ES-I3 (cell line): ENCODE results near the gene NGFR.
"Not testable (repeated sequence)": the region's sequence is repeated elsewhere in the genome, so short reads cannot be mapped to it uniquely, and the experiment has no call there.

Experiments used
- H3K36me3 ChIP-seq: 2 replicates; pipeline ENCODE4 v1.6.1; 2013; ENCODE audit warnings: mild to moderate bottlenecking, low read length, control low read depth, moderate library complexity; ENCODE audit not compliant: insufficient read depth
- H3K4me1 ChIP-seq: 2 replicates; pipeline ENCODE4 v1.6.1; 2013; ENCODE audit warnings: mild to moderate bottlenecking, control low read depth, low read length; ENCODE audit not compliant: insufficient read depth
- H3K9ac ChIP-seq: 2 replicates; pipeline ENCODE4 v1.6.1; 2013; ENCODE audit warnings: low read depth, mild to moderate bottlenecking, low read length, moderate library complexity
- H3K9me3 ChIP-seq: 2 replicates; pipeline ENCODE4 v1.6.1; 2013; ENCODE audit warnings: mild to moderate bottlenecking, low read length, moderate library complexity; ENCODE audit not compliant: control insufficient read depth, insufficient read depth

The NGFR gene

DNA sequence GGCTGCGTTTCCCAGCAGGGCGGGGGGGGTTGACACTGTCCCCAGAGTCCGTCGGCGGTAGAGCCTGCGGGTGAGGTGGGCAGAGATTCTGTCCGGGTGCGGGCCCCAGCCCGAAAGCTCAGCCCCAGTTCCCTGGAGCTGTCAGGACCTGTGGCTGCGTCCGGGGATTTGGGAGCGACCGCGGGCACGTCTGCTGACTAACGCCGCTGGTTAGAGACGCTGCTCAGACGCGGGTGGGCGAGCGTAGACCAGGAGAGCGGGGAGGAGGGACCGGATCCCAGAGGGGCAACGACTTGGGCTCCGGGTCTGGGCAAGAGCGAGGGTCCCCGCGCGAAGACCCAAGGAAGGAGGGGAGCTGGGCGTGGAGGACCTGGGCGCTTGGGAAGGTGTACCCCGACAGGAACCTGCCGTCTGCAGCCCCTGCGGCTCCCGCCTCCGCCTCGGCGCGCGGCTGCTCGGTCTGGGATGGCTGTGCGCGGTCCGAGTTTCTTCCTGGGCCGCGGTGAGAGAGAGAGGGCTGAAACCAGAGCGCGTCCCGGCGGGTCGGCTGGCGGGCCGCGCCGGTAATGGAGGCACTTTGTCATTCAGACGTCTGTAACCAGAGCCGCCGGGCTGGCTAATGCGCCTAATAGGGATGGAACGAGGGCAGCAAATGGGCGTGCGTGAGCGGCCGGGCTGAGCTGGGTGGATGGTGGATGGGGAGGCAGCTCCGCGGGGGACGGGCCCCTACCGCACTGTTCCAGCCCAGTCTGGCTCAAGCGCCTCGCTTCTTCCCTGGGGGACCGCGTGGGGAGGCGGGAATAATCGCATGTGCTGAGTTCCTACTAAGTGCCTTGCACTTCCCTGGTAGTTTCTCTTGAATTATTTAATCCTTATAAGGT, 2.3 kb downstream of the NGFR start:
- Histone ChIP-seq H3K9ac (peak overlapping the region; percentile 85), H3K9me3 (no peaks in the 10 kb centered on the region)

DNA sequence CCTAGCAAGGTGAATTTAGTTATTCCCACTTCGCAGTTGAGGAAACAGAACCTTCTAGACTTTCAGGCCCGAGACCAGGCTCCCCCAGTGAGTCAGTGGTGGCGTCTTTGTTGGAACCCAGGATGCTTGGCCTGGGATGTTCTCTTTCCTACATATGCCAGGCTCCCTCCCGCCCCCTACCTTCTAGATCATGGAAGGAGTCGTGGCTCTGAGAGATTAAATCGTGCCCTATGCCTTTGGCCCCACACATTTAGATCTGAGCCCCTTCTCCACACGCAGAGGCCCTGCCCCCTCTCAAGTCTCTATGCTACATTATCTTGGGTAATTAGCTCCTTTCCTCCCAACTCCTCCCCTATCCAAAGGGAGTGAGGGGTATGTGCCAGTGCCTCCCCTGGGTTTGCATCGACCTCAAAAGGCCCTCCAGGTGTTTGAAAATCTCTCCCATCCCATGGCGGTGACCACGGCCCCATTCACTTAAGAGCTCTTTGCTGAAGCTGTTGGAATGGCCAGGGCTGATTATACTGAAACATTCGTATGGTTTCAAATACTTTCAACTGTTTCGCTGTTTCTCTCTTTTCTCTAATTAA, 3.0 kb downstream of the NGFR start:
- Histone ChIP-seq H3K4me1 (peaks cover 33% of the 10 kb centered on the region), H3K9me3 (no peaks in the 10 kb centered on the region), H3K36me3 (no peaks in the 10 kb centered on the region), H3K9ac (peak overlapping the region; percentile 85; the same call in 1 of the 2 replicates)

More for the DNA sequence above, 2.3 kb downstream of the NGFR start:
- peaks cover 29% of the 10 kb centered on the region for H3K4me1 ChIP-seq
- H3K36me3 ChIP-seq = no peaks in the 10 kb centered on the region

DNA sequence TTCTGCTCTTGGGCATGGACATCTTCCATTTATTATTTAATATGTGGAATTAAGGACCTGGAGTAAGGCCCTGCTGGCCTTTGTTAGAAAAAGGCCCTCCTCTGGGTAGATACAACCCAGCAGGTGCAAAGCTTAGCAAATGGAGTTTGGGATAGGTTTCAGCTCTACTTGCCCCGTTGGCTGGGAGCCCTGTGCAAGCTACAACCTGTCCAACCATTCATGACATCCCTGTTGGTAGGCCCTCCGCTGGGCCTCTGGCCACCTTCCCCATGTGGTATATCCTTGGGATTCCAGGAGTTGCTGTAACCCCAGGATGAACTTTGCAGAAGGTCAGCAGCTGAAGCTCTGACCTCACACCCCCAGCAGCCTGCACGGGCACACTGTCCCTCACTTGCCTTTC, 6.4 kb downstream of the NGFR start:
- Histone ChIP-seq H3K4me1 (peaks cover 44% of the 10 kb centered on the region), H3K9me3 (no peaks in the 10 kb centered on the region), H3K36me3 (no peaks in the 10 kb centered on the region), H3K9ac (no peak overlapping the region)

DNA sequence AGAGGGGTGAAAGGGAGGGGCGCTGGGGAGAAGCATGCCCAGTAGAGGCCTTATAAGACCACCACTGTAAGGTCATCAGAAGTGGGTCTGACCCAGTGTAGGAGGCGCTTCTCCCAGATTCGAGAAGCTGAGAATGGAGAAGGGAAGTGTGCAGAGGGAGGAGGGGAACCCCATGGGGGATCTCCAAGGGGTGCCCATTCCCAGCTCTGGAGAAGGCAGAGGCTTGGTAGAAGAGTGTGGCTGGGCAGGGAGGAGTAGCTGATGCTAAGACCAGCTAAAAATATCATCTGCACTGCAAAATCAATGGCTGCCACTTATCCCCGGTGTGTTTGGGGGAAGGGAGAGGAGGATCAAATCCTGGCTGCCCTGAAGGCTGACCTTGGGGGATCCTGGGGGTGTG, 7.2 kb downstream of the NGFR start:
- H3K4me1 ChIP-seq = peaks cover 51% of the 10 kb centered on the region
- H3K9ac ChIP-seq = no peak overlapping the region
- no peaks in the 10 kb centered on the region for H3K9me3 ChIP-seq
- no peaks in the 10 kb centered on the region for H3K36me3 ChIP-seq

DNA sequence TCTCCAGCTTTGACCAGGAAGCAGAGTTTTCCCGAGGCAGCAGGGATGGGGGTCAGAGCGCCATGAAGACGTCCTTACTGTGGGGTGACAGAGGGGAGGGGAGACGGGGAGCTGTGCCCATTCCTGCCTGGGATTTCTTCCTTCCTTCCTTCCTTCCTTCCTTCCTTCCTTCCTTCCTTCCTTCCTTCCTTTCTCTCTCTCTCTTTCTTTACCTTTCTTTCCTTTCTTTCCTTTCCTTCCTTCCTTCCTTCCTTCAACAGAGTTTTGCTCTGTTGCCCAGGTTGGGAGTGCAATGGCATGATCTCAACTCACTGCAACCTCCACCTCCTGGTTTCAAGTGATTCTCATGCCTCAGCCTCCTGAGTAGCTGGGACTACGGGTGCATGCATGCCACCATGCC, 7.6 kb downstream of the NGFR start:
- H3K36me3 ChIP-seq, H3K9me3 ChIP-seq, H3K9ac ChIP-seq: not testable (repeated sequence)
- H3K4me1 ChIP-seq = peaks cover 55% of the 10 kb centered on the region

DNA sequence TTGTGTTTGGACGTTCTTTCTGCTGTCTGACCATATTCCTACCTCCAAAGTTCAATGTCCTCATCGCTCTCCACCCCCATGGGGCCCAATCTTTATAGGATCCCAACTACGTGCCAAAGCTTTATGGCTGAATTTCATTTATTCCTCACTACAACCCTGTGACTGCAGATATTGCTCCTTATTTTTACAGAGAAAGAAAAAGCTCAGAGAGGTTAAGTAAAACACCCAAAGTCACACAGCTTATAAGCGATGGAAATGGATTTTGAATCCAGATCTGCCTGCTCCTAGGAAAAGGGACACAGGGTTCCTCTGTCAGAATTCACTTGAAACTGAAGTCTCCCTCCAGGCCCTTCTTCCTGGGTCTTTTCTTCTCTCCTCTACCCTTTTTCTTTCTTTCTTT, 9.3 kb downstream of the NGFR start:
- peaks cover 55% of the 10 kb centered on the region for H3K4me1 ChIP-seq
- no peak overlapping the region for H3K9ac ChIP-seq
- no peaks in the 10 kb centered on the region for H3K36me3 ChIP-seq
- no peaks in the 10 kb centered on the region for H3K9me3 ChIP-seq

DNA sequence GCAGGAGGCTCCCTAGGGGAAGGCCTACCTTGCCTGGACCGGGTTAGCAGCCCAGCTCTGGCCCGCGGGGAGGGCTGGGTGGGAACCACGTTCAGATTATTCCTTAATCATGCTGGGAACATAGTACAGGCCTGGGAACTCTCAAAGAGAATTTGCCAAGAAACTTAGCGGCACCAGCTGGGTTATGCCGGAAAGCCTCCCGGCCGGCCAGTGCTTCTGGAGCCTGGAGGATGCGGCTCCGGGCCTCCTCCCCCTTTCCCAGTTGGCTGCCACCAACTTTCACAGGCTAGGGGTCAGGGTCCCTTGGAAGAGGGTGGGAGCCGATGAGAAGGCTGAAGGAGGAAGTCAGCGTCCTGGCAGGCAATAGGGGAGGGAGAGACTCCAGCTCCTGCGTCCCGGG, 10.8 kb downstream of the NGFR start:
- no peaks in the 10 kb centered on the region for H3K9me3 ChIP-seq
- H3K36me3 ChIP-seq = no peaks in the 10 kb centered on the region
- H3K4me1 ChIP-seq = peaks cover 55% of the 10 kb centered on the region
- no peak overlapping the region for H3K9ac ChIP-seq

DNA sequence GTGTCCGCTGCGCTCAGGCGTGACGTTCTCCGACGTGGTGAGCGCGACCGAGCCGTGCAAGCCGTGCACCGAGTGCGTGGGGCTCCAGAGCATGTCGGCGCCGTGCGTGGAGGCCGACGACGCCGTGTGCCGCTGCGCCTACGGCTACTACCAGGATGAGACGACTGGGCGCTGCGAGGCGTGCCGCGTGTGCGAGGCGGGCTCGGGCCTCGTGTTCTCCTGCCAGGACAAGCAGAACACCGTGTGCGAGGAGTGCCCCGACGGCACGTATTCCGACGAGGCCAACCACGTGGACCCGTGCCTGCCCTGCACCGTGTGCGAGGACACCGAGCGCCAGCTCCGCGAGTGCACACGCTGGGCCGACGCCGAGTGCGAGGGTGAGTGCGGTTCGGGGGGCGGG, 11.2 kb downstream of the NGFR start:
- no peaks in the 10 kb centered on the region for H3K9me3 ChIP-seq
- no peak overlapping the region for H3K9ac ChIP-seq
- H3K4me1 ChIP-seq = peaks cover 55% of the 10 kb centered on the region

DNA sequence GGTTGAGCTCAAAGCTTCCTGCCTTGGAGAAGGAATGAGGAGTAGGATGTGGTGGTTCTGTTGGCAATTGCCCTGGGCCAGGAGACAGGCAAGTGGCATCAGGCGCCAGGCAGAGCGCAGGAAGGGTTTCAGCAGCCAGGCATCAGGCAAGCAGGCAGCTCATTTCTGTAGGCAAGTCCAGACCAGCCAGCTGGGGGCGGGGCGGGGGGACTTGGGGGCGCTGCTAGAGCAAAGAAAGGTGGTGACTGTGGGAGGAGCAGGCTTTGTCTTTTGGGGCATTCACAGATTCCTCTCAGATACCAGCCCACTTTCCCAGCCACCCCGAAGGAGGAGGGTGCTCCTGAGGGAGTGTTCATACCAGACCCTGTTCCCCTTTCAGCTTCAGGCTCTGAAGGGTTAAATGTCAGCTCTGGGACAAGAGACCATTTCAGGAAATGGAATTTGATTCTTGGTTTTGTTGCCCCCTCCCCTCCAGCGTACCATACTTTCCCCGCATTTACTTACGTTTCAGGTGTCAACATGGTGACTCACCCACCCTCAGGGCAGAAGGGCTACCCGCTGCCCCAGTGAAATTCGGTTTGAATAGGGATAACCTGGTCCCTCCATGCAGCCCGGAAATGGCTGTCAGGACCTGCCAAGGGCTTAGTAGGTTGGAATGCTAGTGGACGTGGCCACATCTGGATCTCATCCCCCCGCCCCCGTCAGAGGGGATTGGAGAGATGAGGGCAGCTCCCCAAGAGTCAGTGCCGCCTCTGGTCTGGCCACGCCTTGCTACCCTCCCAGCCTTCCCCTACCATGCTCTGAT, 13.2 kb downstream of the NGFR start:
- Histone ChIP-seq H3K9ac (peak overlapping the region; percentile 28; the same call in 1 of the 2 replicates), H3K9me3 (no peaks in the 10 kb centered on the region), H3K36me3 (no peaks in the 10 kb centered on the region), H3K4me1 (peaks cover 47% of the 10 kb centered on the region)

More for the DNA sequence above, 11.2 kb downstream of the NGFR start:
- no peaks in the 10 kb centered on the region for H3K36me3 ChIP-seq

DNA sequence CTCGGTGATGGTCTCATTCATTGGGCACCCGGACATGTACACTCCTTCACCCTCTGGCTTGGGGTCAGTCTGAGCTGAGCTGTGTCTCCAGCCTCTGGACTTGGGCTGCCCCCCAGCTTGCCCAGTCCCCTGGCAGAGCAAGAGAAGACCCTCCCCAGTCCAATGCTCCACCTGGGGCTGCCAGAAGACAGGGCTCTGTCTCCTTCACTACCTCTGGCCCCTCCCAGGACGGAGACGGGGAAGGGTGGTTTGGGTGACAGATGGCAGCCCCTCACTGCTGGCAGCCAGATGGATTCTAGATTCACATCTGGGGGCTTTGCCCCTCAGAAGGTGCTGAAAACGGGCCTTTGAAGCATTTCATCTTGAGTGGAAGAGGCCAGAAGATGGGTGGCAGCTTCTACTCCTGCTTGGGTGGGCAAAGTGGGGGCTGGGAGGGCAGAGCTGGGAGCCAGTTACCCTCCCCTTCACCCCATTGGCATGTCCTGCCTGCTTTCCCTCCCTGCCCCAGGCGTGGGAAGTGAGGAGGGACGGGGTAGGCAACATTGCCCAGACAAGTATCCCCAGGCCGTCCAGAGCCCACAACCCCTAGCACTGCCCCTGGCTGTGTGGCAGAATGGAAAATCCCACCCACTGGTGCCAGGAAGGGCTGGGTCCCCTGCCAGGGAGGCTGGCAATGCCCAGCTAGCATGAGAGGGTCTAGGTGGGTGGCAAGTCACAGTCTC, 13.9 kb downstream of the NGFR start:
- Histone ChIP-seq H3K9ac (no peak overlapping the region), H3K4me1 (peaks cover 42% of the 10 kb centered on the region), H3K9me3 (no peaks in the 10 kb centered on the region), H3K36me3 (no peaks in the 10 kb centered on the region)

DNA sequence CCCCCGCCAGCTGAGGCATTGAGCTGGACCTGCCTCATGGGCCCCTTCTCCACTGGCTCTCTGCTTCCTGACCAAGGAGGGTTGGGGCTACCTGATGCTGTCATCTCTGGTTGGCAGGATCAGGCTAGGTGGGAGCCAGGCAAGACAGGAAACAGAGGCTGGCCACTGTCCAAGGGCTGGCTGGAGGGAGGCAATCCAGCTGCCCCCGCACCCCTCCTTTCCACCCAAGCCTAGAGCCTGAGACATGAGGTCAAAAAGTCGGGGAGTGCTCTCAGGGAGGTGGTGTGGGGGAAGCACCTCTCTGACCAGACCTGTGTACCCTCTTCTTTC, 14.5 kb downstream of the NGFR start:
- Histone ChIP-seq H3K4me1 (peaks cover 46% of the 10 kb centered on the region), H3K36me3 (no peaks in the 10 kb centered on the region)

DNA sequence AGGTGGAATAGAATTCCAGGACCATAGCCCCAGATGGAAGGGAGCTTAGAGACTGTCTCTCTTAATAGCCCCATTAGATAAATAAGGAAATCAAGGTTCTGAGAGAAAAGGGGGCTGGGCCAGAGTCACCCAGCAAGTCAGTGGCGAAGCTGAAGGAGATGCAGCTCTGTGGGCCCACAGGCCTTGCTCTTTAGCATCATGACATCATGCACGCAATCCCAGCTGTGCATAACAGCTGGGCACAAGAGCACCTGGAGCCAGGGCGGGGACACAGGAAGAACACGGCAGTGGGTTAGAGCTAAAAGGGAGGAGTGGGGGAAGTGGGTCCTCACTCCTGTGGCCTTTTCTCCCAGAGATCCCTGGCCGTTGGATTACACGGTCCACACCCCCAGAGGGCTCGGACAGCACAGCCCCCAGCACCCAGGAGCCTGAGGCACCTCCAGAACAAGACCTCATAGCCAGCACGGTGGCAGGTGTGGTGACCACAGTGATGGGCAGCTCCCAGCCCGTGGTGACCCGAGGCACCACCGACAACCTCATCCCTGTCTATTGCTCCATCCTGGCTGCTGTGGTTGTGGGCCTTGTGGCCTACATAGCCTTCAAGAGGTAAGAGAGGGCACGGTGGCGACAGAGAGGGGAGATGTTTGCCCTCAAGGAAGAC, 15.1 kb downstream of the NGFR start:
- H3K9me3 ChIP-seq = no peaks in the 10 kb centered on the region
- no peak overlapping the region for H3K9ac ChIP-seq
- peaks cover 53% of the 10 kb centered on the region for H3K4me1 ChIP-seq
- H3K36me3 ChIP-seq = no peaks in the 10 kb centered on the region

More for the DNA sequence above, 14.5 kb downstream of the NGFR start:
- H3K9me3 ChIP-seq = no peaks in the 10 kb centered on the region
- H3K9ac ChIP-seq = no peak overlapping the region

DNA sequence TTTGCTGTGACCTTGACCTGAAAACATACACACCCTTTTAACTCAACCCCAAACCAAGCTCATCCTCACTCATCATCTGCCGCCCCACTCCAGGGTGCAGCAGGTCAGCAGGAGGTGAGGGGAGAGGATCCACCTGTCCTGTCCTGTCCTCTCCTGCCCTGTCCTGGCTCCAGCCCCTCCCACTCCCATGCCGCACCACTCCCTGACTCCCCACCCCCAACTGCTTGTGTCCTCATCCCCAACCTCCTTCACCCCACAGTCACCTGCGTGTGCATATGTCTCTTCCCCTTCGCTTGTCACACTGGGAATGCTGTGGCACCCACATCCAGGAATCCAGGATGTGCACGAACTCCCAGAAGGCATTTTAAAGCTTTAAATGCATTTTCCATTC, 15.6 kb downstream of the NGFR start:
- Histone ChIP-seq H3K9me3 (no peaks in the 10 kb centered on the region), H3K9ac (no peak overlapping the region), H3K4me1 (peaks cover 57% of the 10 kb centered on the region), H3K36me3 (no peaks in the 10 kb centered on the region)

DNA sequence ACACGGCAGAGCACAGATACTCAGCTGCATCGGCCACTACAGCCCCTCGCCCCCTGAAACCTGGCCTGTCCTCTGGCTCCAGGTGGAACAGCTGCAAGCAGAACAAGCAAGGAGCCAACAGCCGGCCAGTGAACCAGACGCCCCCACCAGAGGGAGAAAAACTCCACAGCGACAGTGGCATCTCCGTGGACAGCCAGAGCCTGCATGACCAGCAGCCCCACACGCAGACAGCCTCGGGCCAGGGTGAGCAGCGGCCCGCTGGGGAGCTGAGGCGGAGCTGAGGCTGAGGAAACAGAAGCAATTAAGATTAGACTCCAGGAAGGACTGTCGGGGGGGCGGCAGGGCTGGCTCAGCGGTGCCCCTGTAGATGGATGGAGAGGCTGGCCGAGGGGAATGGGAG, 16.7 kb downstream of the NGFR start:
- Histone ChIP-seq H3K9ac (no peak overlapping the region), H3K9me3 (no peaks in the 10 kb centered on the region), H3K36me3 (no peaks in the 10 kb centered on the region), H3K4me1 (peaks cover 57% of the 10 kb centered on the region)
